ENCODE results near the gene DOCK4. TPM values are rescaled to one million over a fixed set of nuclear protein-coding genes. Genes with fewer than 3 reads are reported as not detected.

DOCK4 gene
- total RNA-seq, 4 donors from 2014 or later, result 9.9 to 30.9 (median 13.7) TPM

DNA sequence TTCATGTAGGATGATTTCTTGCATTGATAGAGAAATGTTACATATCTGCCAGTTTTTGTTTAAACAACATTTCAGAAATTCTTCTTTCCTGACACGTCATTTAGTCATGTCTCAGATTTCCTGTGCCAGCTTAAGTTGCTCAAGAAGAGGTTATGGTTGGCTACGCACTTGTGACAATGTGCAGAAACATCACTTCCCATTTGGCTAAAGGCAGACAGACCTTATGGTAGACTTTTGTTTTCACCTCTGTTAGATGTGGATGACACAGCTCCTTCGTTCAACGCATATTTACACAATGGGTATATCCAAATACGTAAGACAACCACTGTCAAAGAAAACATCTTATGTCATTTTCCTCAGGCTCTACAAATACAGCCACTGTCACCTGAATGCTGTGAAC, 125.8 kb downstream of the DOCK4 start:
- H3K9me3 ChIP-seq, result no peaks in the 10 kb centered on the region
- intact Hi-C loops (cut with DNase I), result no loop called here
- H3K4me1 ChIP-seq, result peaks cover 0 to 14% (median 4%) of the 10 kb centered on the region in 3 donors
- no peak for DNase-seq
- TF ChIP-seq CTCF (IDR thresholded peaks at IDR 0.05), result no peak
- no peak for TF ChIP-seq POLR2A (IDR thresholded peaks at IDR 0.05)
- no peaks in the 10 kb centered on the region for H3K27me3 ChIP-seq
- H3K4me3 ChIP-seq, result peak overlapping the region in 1 of 4 donors; percentile 19
- H3K27ac ChIP-seq, result peak overlapping the region in 3 of 4 donors; percentile 36 to 73 (median 55)
- WGBS, 2 donors, result 29 to 62% methylated on average over 5 of the region's 5 CpGs
- no peaks in the 10 kb centered on the region for H3K36me3 ChIP-seq

DNA sequence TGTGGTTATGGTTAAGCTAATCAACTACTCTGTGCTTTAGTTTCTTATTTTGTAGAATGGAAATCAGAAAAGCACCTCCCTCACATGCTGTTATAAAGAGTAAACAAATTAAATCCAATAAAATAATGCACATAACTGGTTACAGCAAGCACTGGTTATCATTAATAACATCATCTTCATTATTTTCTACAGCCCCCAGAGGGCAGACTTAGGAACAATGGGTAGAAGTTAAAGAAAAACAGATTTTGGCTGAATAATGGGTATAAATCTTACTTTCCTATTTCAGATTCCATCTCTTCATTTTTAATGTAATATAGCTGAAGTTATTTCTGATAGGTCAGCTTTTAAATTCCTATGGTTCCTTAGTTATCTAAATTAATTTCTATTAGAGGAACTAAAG, 126.5 kb downstream of the DOCK4 start:
- peaks cover 0 to 12% (median 4%) of the 10 kb centered on the region in 3 donors for H3K4me1 ChIP-seq
- peak overlapping the region in 1 of 4 donors; percentile 8 for H3K27ac ChIP-seq
- no peak for DNase-seq
- H3K36me3 ChIP-seq, result no peaks in the 10 kb centered on the region
- no peaks in the 10 kb centered on the region for H3K27me3 ChIP-seq
- no peak overlapping the region for H3K4me3 ChIP-seq
- H3K9me3 ChIP-seq, result peaks cover 0 to under 1% (median 0%) of the 10 kb centered on the region in 3 donors
- no peak for TF ChIP-seq POLR2A (IDR thresholded peaks at IDR 0.05)
- TF ChIP-seq CTCF (IDR thresholded peaks at IDR 0.05), result peak in 1 of 6 experiments; percentile 10
- intact Hi-C loops (cut with DNase I), result no loop called here

DNA sequence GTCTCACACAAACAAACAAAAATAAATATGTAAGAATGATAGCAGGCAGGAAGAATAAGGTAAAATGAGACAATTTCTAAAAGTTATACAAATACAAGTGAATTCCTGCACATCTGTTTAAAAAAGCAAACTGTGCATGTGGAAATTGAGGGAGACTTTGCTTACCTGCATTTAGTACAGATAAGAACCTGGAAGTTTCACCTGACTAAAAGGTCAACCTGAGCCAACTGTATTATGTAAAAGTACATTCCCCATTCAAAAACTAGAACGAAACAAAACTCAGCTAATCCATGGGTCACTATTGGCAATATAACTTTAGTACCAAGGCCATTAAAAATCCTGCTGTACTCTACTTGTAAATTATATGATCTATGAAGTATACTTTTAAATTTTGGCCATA, 127.1 kb downstream of the DOCK4 start:
- peaks cover 0 to 7% (median 4%) of the 10 kb centered on the region in 3 donors for H3K4me1 ChIP-seq
- H3K9me3 ChIP-seq, result peaks cover 0 to 5% (median 0%) of the 10 kb centered on the region in 3 donors
- H3K4me3 ChIP-seq, result no peak overlapping the region
- H3K27ac ChIP-seq, result no peak overlapping the region
- no peak for TF ChIP-seq POLR2A (IDR thresholded peaks at IDR 0.05)
- TF ChIP-seq CTCF (IDR thresholded peaks at IDR 0.05), result no peak
- intact Hi-C loops (cut with DNase I), result no loop called here
- no peak for DNase-seq
- no peaks in the 10 kb centered on the region for H3K27me3 ChIP-seq
- no peaks in the 10 kb centered on the region for H3K36me3 ChIP-seq
- 76% methylated on average over 1 of the region's 1 CpG for WGBS, 2 donors

DNA sequence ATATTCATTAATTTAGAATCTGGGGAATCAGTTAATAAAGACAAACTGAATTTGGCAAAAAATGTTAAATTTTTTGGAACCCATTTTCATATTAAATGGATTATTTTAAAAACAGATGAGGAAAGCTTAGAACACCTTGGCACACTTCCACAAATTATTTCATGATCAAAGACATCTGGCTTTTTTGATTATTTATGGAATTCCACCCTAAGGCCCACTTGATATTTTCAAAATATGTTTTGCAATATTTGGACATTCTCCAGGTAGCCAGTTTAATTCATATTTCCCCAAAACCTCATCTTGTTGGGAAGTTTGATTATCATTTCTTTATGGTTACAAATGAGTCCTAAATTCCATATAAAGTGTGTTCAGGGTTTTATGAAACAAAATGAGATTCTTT, 129.9 kb downstream of the DOCK4 start:
- Histone ChIP-seq H3K4me1 (peaks cover 0 to 4% (median 0%) of the 10 kb centered on the region in 3 donors), H3K36me3 (no peaks in the 10 kb centered on the region), H3K4me3 (no peak overlapping the region), H3K9me3 (peaks cover 0 to 5% (median 0%) of the 10 kb centered on the region in 3 donors), H3K27ac (no peak overlapping the region), H3K27me3 (no peaks in the 10 kb centered on the region)
- intact Hi-C loops (cut with DNase I), result no loop called here
- TF ChIP-seq CTCF (IDR thresholded peaks at IDR 0.05) (no peak), POLR2A (IDR thresholded peaks at IDR 0.05) (no peak)
- DNase-seq, result no peak

GRCh38 chr7:112074464-112074863, 131.7 kb downstream of the DOCK4 start:
- Histone ChIP-seq H3K4me3 (no peak overlapping the region), H3K9me3 (peaks cover 0 to 5% (median 0%) of the 10 kb centered on the region in 3 donors), H3K4me1 (peaks cover 0 to 4% (median 0%) of the 10 kb centered on the region in 3 donors), H3K27ac (no peak overlapping the region), H3K36me3 (no peaks in the 10 kb centered on the region), H3K27me3 (no peaks in the 10 kb centered on the region)
- TF ChIP-seq CTCF (IDR thresholded peaks at IDR 0.05) (no peak), POLR2A (IDR thresholded peaks at IDR 0.05) (no peak)
- no peak for DNase-seq
- intact Hi-C loops (cut with DNase I), result no loop called here

Data from esophagus squamous epithelium (tissue), 5 donors.